Measurements from ENCODE around the gene TRPV2. TPM values are rescaled to one million over a fixed set of nuclear protein-coding genes. Genes with fewer than 3 reads are reported as not detected.
A peak's percentile ranks its signal among the peaks of the same experiment; 100 is the strongest.

The TRPV2 gene
- total RNA-seq, 1 donor, result 71.3 TPM

DNA sequence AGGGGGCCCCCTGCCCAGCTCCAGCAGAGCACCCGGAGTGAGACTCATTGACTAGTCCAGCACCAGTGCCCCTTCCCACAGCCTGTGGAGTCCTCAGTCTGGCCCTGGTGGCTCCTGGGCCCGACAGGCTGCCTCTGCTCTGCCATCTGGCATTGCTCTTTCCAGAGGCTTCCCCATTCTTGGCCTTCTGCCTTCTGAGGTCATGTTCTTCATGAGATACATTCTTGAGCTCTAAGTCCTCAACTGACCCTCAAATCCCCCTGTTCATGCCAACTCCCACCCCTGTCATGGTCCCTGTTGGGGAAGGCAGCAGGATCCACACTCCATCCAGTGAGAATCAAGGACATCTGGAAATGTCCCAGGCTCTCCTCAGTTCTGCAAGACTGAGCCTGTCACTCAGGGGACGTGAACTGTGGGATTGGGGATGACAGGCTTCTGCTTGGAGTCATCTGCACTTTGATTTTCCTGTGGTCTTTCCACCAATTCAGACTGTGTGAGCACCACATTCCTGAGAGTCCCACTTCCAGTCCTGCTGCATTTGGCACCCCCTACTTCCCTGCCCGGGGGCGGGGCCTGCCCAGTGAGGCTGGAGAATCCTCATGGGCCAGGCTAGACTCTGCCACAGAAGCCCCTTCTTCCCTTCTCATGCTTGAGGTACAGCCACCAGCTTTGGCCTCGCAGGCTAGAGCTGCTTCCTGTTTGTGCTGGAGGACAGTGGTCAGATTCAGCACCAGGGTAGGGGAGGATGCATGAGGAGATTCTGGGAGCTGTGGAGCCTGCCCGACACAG lies 2.7 kb downstream of the TRPV2 start:
- peak; percentile 85 for DNase-seq (ENCODE audit: insufficient read length, low spot score, missing footprints)

DNA sequence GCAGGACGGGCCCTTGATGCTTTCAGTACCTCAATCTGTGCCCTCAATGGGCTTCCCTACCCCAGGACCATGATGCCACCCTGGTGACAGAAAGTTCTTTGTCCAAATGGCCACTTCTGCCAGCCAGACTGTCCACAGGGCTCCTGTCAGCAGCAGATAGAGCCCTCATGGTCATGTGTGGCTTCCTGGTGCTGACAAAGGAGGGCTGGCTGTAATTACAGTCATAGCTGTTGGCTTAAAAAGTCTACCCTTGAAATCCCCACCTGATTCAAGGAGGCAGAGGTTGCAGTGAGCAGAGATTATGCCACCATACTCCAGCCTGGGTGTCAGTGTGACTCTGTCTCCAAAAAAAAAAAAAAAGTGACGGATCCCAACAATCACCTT lies 3.3 kb downstream of the TRPV2 start:
- Histone ChIP-seq H4K20me1 (ENCODE audit: insufficient read depth, low read length) (peaks cover 3% of the 10 kb centered on the region), H3K4me1 (ENCODE audit: insufficient read depth, low read length) (peaks cover 43% of the 10 kb centered on the region), H3K4me2 (ENCODE audit: insufficient read depth, low read length) (peak overlapping the region; percentile 76), H3K36me3 (ENCODE audit: insufficient read depth, low read length) (peaks cover 37% of the 10 kb centered on the region), H3K4me3 (ENCODE audit: insufficient read depth, low read length) (no peak overlapping the region), H3K27ac (ENCODE audit: low read depth, low read length) (peak overlapping the region; percentile 94), H3K27me3 (ENCODE audit: insufficient read depth, low read length) (no peaks in the 10 kb centered on the region), H3K79me2 (ENCODE audit: insufficient read depth, low read length) (peaks cover 46% of the 10 kb centered on the region), H3K9me3 (ENCODE audit: low read depth, low read length) (no peaks in the 10 kb centered on the region), H2AFZ (ENCODE audit: low read length) (no peak overlapping the region)
- DNase-seq (ENCODE audit: insufficient read length, low spot score, missing footprints), result peak; percentile 70
- TF ChIP-seq, protein P1, sequence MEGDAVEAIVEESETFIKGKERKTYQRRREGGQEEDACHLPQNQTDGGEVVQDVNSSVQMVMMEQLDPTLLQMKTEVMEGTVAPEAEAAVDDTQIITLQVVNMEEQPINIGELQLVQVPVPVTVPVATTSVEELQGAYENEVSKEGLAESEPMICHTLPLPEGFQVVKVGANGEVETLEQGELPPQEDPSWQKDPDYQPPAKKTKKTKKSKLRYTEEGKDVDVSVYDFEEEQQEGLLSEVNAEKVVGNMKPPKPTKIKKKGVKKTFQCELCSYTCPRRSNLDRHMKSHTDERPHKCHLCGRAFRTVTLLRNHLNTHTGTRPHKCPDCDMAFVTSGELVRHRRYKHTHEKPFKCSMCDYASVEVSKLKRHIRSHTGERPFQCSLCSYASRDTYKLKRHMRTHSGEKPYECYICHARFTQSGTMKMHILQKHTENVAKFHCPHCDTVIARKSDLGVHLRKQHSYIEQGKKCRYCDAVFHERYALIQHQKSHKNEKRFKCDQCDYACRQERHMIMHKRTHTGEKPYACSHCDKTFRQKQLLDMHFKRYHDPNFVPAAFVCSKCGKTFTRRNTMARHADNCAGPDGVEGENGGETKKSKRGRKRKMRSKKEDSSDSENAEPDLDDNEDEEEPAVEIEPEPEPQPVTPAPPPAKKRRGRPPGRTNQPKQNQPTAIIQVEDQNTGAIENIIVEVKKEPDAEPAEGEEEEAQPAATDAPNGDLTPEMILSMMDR (IDR thresholded peaks at IDR 0.05; ENCODE audit: extremely low read depth, low read depth, low read length), result no peak

More for the DNA sequence above, 2.7 kb downstream of the TRPV2 start:
- H3K27ac ChIP-seq (ENCODE audit: low read depth, low read length), result peak overlapping the region; percentile 94
- H3K79me2 ChIP-seq (ENCODE audit: insufficient read depth, low read length), result peaks cover 42% of the 10 kb centered on the region
- peaks cover 31% of the 10 kb centered on the region for H3K36me3 ChIP-seq (ENCODE audit: insufficient read depth, low read length)
- no peaks in the 10 kb centered on the region for H3K27me3 ChIP-seq (ENCODE audit: insufficient read depth, low read length)
- peaks cover 3% of the 10 kb centered on the region for H4K20me1 ChIP-seq (ENCODE audit: insufficient read depth, low read length)
- H3K9me3 ChIP-seq (ENCODE audit: low read depth, low read length), result no peaks in the 10 kb centered on the region
- H3K4me1 ChIP-seq (ENCODE audit: insufficient read depth, low read length), result peaks cover 43% of the 10 kb centered on the region
- H3K4me2 ChIP-seq (ENCODE audit: insufficient read depth, low read length), result peak overlapping the region; percentile 76
- H3K4me3 ChIP-seq (ENCODE audit: insufficient read depth, low read length), result no peak overlapping the region
- H2AFZ ChIP-seq (ENCODE audit: low read length), result no peak overlapping the region
- TF ChIP-seq, protein P1 (IDR thresholded peaks at IDR 0.05; ENCODE audit: extremely low read depth, low read depth, low read length), result no peak

DNA sequence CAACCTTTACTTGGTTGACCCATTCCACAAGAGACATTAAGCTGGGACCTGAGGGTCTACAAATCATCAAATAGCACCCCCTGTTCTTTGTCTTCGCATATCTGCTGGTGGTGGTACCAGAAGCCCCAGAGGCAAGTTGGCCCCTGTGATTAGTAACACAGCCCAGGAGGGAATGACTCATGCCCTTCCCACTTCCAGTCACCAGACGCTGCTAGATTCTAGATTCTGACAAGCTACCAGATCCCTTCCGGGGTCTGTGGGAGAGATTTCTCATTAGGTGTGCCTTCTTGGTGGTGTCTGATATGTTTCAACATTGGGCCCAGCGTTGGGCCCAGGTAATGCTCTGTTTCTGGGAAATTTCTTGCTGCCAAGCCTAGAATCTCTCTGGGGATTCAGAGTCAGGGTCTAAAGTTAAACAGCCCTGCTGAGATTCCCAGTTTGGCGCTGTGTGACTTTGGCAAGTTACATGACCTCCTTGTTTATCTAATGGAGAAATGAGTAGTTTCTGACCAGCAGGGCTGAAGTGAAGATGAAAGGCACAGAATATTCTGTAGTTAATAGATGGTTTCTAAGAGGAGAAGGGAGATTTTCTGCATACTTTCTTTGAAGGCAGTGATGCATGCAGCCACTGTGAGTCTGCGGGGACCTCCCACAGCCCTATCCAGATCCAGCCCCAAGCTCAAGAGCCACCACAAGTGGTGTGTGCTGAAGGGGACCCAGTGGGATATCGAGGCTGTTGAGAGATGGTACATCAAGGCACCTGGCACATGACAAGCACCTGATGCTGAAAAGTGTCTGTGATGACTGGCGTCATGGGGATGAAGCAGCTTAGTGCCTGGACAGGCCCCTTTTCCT lies 3.9 kb downstream of the TRPV2 start:
- Histone ChIP-seq H3K4me1 (ENCODE audit: insufficient read depth, low read length) (peaks cover 43% of the 10 kb centered on the region), H4K20me1 (ENCODE audit: insufficient read depth, low read length) (peaks cover 3% of the 10 kb centered on the region), H3K4me2 (ENCODE audit: insufficient read depth, low read length) (peak overlapping the region; percentile 76), H3K27ac (ENCODE audit: low read depth, low read length) (peak overlapping the region; percentile 94), H3K27me3 (ENCODE audit: insufficient read depth, low read length) (no peaks in the 10 kb centered on the region), H3K4me3 (ENCODE audit: insufficient read depth, low read length) (peak overlapping the region; percentile 58), H3K9me3 (ENCODE audit: low read depth, low read length) (no peaks in the 10 kb centered on the region), H3K79me2 (ENCODE audit: insufficient read depth, low read length) (peaks cover 46% of the 10 kb centered on the region), H2AFZ (ENCODE audit: low read length) (no peak overlapping the region), H3K36me3 (ENCODE audit: insufficient read depth, low read length) (peaks cover 37% of the 10 kb centered on the region)
- DNase-seq (ENCODE audit: insufficient read length, low spot score, missing footprints), result peak; percentile 97
- TF ChIP-seq, protein P1 (IDR thresholded peaks at IDR 0.05; ENCODE audit: extremely low read depth, low read depth, low read length), result no peak

DNA sequence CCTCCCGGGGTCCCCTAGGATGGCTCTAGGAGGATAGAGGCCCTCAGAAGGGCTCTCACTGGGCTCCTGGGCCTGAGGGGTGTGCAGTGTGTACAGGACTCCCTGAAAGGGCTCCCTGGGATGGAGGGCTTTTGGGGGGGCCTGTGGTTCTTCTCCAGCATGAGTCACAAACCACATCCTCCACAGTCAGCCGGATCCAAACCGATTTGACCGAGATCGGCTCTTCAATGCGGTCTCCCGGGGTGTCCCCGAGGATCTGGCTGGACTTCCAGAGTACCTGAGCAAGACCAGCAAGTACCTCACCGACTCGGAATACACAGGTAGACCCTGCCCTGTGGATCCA lies 4.5 kb downstream of the TRPV2 start:
- Histone ChIP-seq H3K4me3 (ENCODE audit: insufficient read depth, low read length) (peak overlapping the region; percentile 58), H3K36me3 (ENCODE audit: insufficient read depth, low read length) (peaks cover 37% of the 10 kb centered on the region), H3K79me2 (ENCODE audit: insufficient read depth, low read length) (peaks cover 46% of the 10 kb centered on the region), H2AFZ (ENCODE audit: low read length) (no peak overlapping the region), H3K27me3 (ENCODE audit: insufficient read depth, low read length) (no peaks in the 10 kb centered on the region), H4K20me1 (ENCODE audit: insufficient read depth, low read length) (peaks cover 3% of the 10 kb centered on the region), H3K27ac (ENCODE audit: low read depth, low read length) (peak overlapping the region; percentile 94), H3K4me1 (ENCODE audit: insufficient read depth, low read length) (peaks cover 43% of the 10 kb centered on the region), H3K9me3 (ENCODE audit: low read depth, low read length) (no peaks in the 10 kb centered on the region), H3K4me2 (ENCODE audit: insufficient read depth, low read length) (peak overlapping the region; percentile 76)
- TF ChIP-seq, protein P1 (IDR thresholded peaks at IDR 0.05; ENCODE audit: extremely low read depth, low read depth, low read length), result no peak
- DNase-seq (ENCODE audit: insufficient read length, low spot score, missing footprints), result peak; percentile 90

Measured in osteoblast (primary cell).